Activated CD4-positive, alpha-beta T cell treated with anti-CD3 and anti-CD28 coated beads for 36 hours (primary cell): ENCODE measurements around the gene KCTD2. TPM values are rescaled to one million over a fixed set of nuclear protein-coding genes. Genes with fewer than 3 reads are reported as not detected.
"Not testable (repeated sequence)": the region's sequence is repeated elsewhere in the genome, so short reads cannot be mapped to it uniquely, and the experiment has no call there.

Experiments used
- ATAC-seq: fragments of 200-7000 bp; cut with Tn5 transposase; one replicate; pipeline ENCODE4 v1.10.0; 2021; ENCODE audit warnings: mild to moderate bottlenecking, moderate library complexity
- CTCF ChIA-PET: fragments of 350-600 bp; sonication (Branson Sonifier 250); formaldehyde crosslinking; loops from one replicate; lab custom pipeline; 2021; ENCODE audit warnings: antibody characterized with exemption; lab: Charles Lee
- POLR2A ChIA-PET: fragments of 350-600 bp; sonication (Branson Sonifier 250); formaldehyde crosslinking; loops from one replicate; lab custom pipeline; 2021; ENCODE audit warnings: antibody characterized with exemption, inconsistent platforms; lab: Charles Lee
- DNase-seq: peaks from one replicate; pipeline ENCODE4 v3.0.0-alpha.2; 2020
- H3K27ac Mint-ChIP-seq: one replicate; pipeline ENCODE4 v1.8.0; 2021; ENCODE audit warnings: mixed read lengths
- H3K27me3 Mint-ChIP-seq: one replicate; pipeline ENCODE4 v1.8.0; 2021; ENCODE audit warnings: mixed read lengths
- H3K36me3 Mint-ChIP-seq: one replicate; pipeline ENCODE4 v1.8.0; 2021; ENCODE audit warnings: low read depth, mixed read lengths
- H3K4me1 Mint-ChIP-seq: one replicate; pipeline ENCODE4 v1.8.0; 2021; ENCODE audit warnings: mixed read lengths
- H3K4me3 Mint-ChIP-seq: one replicate; pipeline ENCODE4 v1.8.0; 2021; ENCODE audit warnings: mild to moderate bottlenecking, moderate library complexity, mixed read lengths
- H3K9me3 Mint-ChIP-seq: one replicate; pipeline ENCODE4 v1.8.0; 2021; ENCODE audit warnings: low read depth, mixed read lengths
- intact Hi-C, 2 experiments: fragments of 100-400 bp; cut with DNase I in 1 of 2; cut with micrococcal nuclease in 1 of 2; formaldehyde crosslinking; loops; one replicate each; pipeline versions ENCODE4 v1.14.2 to v1.15.1; 2022 to 2024; cut with DNase I, micrococcal nuclease
- total RNA-seq, 2 experiments: library from RNA; stranded (reverse); gene quantifications; one replicate each; pipeline ENCODE4 v1.2.3, GENCODE V29; 2021

Gene KCTD2, protein sequence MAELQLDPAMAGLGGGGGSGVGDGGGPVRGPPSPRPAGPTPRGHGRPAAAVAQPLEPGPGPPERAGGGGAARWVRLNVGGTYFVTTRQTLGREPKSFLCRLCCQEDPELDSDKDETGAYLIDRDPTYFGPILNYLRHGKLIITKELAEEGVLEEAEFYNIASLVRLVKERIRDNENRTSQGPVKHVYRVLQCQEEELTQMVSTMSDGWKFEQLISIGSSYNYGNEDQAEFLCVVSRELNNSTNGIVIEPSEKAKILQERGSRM
- total RNA-seq: 10 to 100 TPM; 15.3 to 16.7 TPM

DNA sequence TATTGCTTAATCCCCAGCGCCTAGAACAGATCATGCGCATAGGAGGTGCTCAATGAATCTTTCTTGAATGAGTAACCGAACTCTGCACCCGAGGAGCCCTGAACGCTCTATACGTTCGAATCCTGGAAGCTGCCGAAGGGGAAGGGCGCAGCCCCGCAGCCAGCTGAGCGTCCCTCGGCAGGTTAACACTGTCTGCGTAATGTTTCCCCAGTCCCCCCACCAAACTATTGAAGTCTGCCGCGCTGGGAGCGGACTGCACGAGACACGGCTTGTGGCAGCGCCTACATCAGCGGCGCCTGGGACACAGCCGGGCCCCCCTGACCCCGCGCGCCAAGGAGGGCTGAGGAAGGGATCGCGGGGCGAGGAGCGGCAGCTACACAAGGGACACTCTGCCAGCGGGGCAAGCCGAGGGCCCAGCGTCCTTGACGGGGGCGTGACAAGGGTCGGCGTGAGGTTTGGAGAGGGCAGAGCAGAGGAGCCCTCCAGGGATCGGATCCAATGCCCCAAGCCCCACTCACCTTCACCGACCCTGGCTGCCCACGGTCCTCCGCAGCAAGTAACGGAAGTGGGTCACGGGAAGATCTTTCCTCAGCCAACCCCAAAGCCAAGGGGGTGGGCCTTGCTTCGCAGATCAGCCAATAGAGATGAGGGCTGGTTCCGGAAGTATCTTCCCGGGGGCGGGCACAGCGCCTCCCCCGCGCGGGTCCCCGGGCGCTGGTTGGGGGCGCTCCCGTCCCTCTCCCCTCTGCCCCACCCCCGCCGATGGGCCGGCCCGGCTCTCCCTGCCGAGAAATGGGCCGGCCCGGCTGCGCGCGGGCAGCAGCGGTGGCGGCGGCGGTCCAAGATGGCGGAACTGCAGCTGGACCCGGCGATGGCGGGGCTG is at the start of gene KCTD2, which contains the start of gene ATP5PD:
Gene KCTD2 (plus strand): TSS at position 819 of the 883 bp plus-strand sequence. CDS start 26 bp downstream, at position 845.
Gene ATP5PD (minus strand): TSS at position 563 of the 883 bp plus-strand sequence. CDS start 4,319 bp downstream, outside the sequence.
- H3K4me1 Mint-ChIP-seq: peaks cover 37% of the 10 kb centered on the region
- H3K27me3 Mint-ChIP-seq: no peaks in the 10 kb centered on the region
- DNase-seq (peak; percentile 97), ATAC-seq (peak; percentile 95)
- ChIA-PET POLR2A (interaction anchor here (0.8 to 1.0 kb wide), 3 partner anchors 12 to 291 kb away, joined by 3 to 6 read pairs (median 3); no protein-coding TSS in a partner anchor), CTCF (interaction anchor here (0.6 to 3.7 kb wide), 3 partner anchors 14 to 361 kb away, joined by 3 to 20 read pairs (median 3); no protein-coding TSS in a partner anchor)
- H3K4me3 Mint-ChIP-seq: peak within 1 kb of the TSS; percentile 99
- intact Hi-C loops: loop anchor here (1.0 to 5.0 kb wide), 13 partner anchors 11 to 298 kb away; partner anchors contain the start of genes CDR2L (in 2 of the 2), NUP85 (in 2 of the 2), JPT1 (in 1 of the 2) and MRPL58 (in 1 of the 2)
- no peaks in the 10 kb centered on the region for H3K9me3 Mint-ChIP-seq
- H3K27ac Mint-ChIP-seq: peak within 1 kb of the TSS; percentile 94
- peaks cover 17% of the 10 kb centered on the region for H3K36me3 Mint-ChIP-seq

DNA sequence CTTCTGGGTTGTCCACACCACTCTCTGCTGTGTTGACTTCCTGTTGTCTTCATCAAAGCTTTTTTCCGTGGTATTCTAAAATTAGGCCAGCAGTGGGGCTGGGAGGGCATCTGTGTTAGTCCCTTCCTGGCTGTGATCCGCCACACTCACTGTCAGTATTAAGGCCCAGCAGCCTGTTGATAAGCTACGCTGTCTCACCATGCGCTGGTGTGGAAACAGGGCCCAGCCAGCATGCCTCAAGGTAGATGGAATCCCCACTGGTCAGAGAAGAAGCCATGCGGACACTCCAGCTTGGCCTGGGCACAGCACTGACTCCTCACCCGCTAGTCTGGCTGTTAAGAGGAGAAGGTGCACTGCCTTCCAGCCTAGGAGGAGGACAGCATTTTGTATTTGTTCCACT is 48.2 kb upstream of the KCTD2 start:
- POLR2A ChIA-PET: no interaction called here
- DNase-seq: no peak
- H3K4me1 Mint-ChIP-seq: peaks cover 6% of the 10 kb centered on the region
- intact Hi-C loops: no loop called here
- no peaks in the 10 kb centered on the region for H3K27me3 Mint-ChIP-seq
- no peak overlapping the region for H3K4me3 Mint-ChIP-seq
- H3K27ac Mint-ChIP-seq: no peak overlapping the region
- ATAC-seq: no peak
- H3K9me3 Mint-ChIP-seq: no peaks in the 10 kb centered on the region
- CTCF ChIA-PET: interaction anchor here (0.6 to 1.4 kb wide), 3 partner anchors 14 to 60 kb away, joined by 3 to 6 read pairs (median 4); partner anchors contain the start of gene MRPL58
- H3K36me3 Mint-ChIP-seq: no peaks in the 10 kb centered on the region

DNA sequence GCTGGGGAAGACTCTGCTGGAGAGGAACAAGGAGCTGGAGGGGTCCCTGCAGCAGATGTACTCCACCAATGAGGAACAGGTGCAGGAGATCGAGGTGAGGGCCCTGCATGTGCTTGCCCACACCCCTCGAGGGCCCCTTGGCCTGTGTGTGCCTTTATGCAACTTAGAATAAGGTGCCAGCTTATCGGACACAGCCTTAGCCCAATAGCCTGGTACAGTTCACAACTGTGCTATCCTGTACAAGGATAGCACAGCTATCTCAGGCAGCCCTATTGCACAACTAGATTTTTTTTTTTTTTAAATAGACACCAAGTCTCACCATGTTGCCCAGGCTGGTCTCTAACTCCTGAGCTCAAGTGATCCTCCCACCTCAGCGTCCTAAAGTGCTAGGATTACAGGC is 47.5 kb upstream of the KCTD2 start:
- H3K27ac Mint-ChIP-seq: no peak overlapping the region
- H3K9me3 Mint-ChIP-seq: no peaks in the 10 kb centered on the region
- DNase-seq (no peak), ATAC-seq (no peak)
- H3K36me3 Mint-ChIP-seq: no peaks in the 10 kb centered on the region
- H3K4me3 Mint-ChIP-seq: no peak overlapping the region
- intact Hi-C loops: no loop called here
- ChIA-PET POLR2A (no interaction called here), CTCF (interaction anchor here (1.2 to 1.4 kb wide), 2 partner anchors 13 to 38 kb away, joined by 3 to 6 read pairs; partner anchors contain the start of gene MRPL58)
- H3K27me3 Mint-ChIP-seq: no peaks in the 10 kb centered on the region
- H3K4me1 Mint-ChIP-seq: peaks cover 6% of the 10 kb centered on the region

DNA sequence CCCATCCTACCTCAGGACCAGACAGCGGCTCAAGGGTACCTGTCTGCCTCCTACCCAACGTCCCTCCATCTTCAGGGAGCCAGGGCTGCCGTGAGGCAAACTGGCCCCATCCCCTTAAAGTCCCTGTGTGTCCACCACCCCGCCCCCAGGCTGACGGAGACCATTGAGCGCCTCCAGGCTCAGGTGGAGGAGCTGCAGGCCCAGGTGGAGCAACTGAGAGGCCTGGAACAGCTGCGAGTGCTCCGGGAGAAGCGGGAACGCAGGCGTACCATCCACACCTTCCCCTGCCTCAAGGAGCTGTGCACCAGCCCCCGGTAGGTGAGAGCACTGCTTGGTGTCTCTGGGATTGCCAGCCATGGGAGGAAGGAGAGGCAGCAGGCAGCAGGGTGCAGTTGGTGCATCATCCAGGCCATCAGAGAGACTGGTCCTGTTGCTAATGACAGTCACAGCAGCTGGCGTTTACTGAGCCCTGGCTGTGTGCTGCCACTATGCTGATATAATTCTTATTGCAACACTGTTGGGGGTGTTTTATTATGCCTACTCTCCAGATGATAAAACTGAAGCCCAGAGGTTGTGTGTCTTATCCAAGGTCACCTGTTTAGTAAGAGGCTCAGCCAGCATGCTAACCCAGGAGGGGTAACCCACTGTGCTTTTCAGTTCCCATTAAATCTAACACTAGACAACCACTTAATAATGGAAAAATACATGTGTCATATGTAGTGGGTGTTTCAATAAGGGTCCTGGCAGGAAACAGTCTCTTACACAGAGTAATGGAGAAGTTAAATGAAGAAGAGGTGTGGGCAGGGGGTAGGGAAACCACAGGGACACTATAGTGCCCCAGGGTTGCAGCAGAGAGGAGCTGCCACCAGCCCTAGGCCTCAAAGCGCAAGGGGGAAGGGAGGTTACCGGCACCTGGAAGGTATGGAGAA is 44.8 kb upstream of the KCTD2 start:
- no peaks in the 10 kb centered on the region for H3K9me3 Mint-ChIP-seq
- peaks cover 6% of the 10 kb centered on the region for H3K4me1 Mint-ChIP-seq
- CTCF ChIA-PET: interaction anchor here (0.6 kb wide), 1 partner anchor 181 kb away, joined by 3 read pairs; no protein-coding TSS in a partner anchor
- H3K36me3 Mint-ChIP-seq: no peaks in the 10 kb centered on the region
- intact Hi-C loops: no loop called here
- POLR2A ChIA-PET: no interaction called here
- H3K27me3 Mint-ChIP-seq: no peaks in the 10 kb centered on the region
- DNase-seq (no peak), ATAC-seq (no peak)
- H3K27ac Mint-ChIP-seq: no peak overlapping the region
- H3K4me3 Mint-ChIP-seq: no peak overlapping the region

DNA sequence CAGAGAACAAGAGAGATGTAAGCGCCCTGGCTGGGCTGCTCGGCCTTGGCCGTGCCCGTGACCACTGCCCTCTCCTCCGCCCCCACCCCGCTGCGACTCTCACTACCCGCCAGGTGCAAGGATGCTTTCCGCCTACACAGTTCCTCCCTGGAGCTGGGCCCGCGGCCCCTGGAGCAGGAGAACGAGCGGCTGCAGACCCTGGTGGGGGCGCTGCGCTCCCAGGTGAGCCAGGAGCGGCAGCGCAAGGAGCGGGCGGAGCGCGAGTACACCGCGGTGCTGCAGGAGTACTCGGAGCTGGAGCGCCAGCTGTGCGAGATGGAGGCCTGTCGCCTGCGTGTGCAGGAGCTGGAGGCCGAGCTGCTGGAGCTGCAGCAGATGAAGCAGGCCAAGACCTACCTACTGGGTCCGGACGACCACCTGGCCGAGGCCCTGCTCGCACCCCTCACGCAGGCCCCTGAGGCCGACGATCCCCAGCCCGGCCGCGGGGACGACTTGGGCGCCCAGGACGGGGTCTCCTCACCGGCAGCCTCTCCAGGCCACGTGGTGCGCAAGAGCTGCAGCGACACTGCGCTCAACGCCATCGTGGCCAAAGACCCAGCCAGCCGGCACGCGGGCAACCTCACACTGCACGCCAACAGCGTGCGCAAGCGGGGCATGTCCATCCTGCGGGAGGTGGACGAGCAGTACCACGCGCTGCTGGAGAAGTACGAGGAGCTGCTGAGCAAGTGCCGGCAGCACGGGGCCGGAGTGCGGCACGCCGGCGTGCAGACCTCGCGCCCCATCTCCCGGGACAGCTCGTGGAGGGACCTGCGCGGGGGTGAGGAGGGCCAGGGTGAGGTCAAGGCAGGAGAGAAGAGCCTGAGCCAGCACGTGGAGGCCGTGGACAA is 43.7 kb upstream of the KCTD2 start:
- H3K27ac Mint-ChIP-seq: no peak overlapping the region
- no peak for DNase-seq
- intact Hi-C loops: no loop called here
- no peak for ATAC-seq
- H3K27me3 Mint-ChIP-seq: no peaks in the 10 kb centered on the region
- ChIA-PET CTCF (no interaction called here), POLR2A (interaction anchor here (0.5 kb wide), 1 partner anchor 33 kb away, joined by 3 read pairs; no protein-coding TSS in a partner anchor)
- H3K4me3 Mint-ChIP-seq: no peak overlapping the region
- H3K4me1 Mint-ChIP-seq: peaks cover 5% of the 10 kb centered on the region
- no peaks in the 10 kb centered on the region for H3K9me3 Mint-ChIP-seq
- no peaks in the 10 kb centered on the region for H3K36me3 Mint-ChIP-seq

DNA sequence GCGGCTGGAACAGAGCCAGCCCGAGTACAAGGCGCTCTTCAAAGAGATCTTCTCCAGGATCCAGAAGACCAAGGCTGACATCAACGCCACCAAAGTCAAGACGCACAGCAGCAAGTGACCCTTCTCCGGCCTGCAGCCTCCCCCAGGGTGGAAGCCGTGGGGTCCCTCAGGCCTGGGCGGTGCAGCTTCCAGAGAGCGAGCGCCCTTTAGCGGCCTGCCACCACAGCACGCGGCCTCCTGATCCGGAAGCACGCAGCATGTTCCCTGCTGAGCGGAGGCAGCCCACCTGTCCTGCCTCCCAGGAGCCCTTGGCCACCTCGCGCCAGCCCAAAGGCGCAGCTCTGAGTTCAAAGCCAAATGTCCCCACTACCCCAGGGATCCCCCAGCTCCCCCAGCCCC is 43.1 kb upstream of the KCTD2 start:
- ChIA-PET POLR2A (no interaction called here), CTCF (no interaction called here)
- DNase-seq: no peak
- intact Hi-C loops: no loop called here
- no peaks in the 10 kb centered on the region for H3K36me3 Mint-ChIP-seq
- no peaks in the 10 kb centered on the region for H3K27me3 Mint-ChIP-seq
- no peaks in the 10 kb centered on the region for H3K9me3 Mint-ChIP-seq
- H3K27ac Mint-ChIP-seq: no peak overlapping the region
- H3K4me1 Mint-ChIP-seq: peaks cover 3% of the 10 kb centered on the region
- ATAC-seq: no peak
- no peak overlapping the region for H3K4me3 Mint-ChIP-seq

GRCh38 chr17:75004371-75004770 is 42.7 kb upstream of the KCTD2 start:
- Mint-ChIP-seq H3K4me1 (peaks cover 3% of the 10 kb centered on the region), H3K9me3 (no peaks in the 10 kb centered on the region), H3K27me3 (no peaks in the 10 kb centered on the region), H3K36me3 (no peaks in the 10 kb centered on the region), H3K27ac (no peak overlapping the region), H3K4me3 (no peak overlapping the region)
- intact Hi-C loops: no loop called here
- CTCF ChIA-PET: no interaction called here
- DNase-seq: no peak
- ATAC-seq: no peak
- POLR2A ChIA-PET: no interaction called here

DNA sequence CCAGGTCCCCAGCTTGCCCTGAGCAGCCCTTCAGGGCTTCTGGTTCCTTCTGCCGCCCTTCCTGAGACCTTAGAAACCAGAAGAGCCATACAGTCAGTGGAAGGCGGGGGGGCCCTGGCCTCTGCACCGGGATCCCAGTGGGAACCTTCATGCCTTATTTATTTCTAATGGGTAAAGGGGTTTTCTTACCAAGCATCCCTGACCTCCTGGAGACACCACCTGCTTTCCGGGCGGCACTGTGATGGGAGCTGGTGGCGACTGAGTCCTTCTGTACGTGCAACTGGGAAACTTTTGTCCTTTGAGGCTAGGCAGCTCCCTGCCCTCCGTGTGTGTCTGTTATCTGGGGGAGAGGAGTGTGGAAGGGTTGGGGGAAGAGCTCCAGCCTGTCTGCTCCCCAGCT is 41.7 kb upstream of the KCTD2 start:
- ChIA-PET CTCF (interaction anchor here (2.1 kb wide), 1 partner anchor 44 kb away, joined by 15 read pairs; no protein-coding TSS in a partner anchor), POLR2A (no interaction called here)
- peaks cover 3% of the 10 kb centered on the region for H3K4me1 Mint-ChIP-seq
- ATAC-seq (no peak), DNase-seq (no peak)
- H3K36me3 Mint-ChIP-seq: no peaks in the 10 kb centered on the region
- H3K9me3 Mint-ChIP-seq: no peaks in the 10 kb centered on the region
- no peaks in the 10 kb centered on the region for H3K27me3 Mint-ChIP-seq
- intact Hi-C loops: no loop called here
- no peak overlapping the region for H3K4me3 Mint-ChIP-seq
- no peak overlapping the region for H3K27ac Mint-ChIP-seq

- ATAC-seq, H3K27ac Mint-ChIP-seq, POLR2A ChIA-PET, H3K9me3 Mint-ChIP-seq, H3K4me1 Mint-ChIP-seq, H3K4me3 Mint-ChIP-seq, H3K36me3 Mint-ChIP-seq, DNase-seq, H3K27me3 Mint-ChIP-seq: not testable (repeated sequence)
- intact Hi-C loops: loop anchor here in 1 of 2 experiments (1.0 kb wide), 1 partner anchor 45 kb away; no protein-coding TSS in a partner anchor
- CTCF ChIA-PET: interaction anchor here (0.9 to 2.1 kb wide), 2 partner anchors 30 to 45 kb away, joined by 3 to 15 read pairs; no protein-coding TSS in a partner anchor
These were observed 40.9 kb upstream of the KCTD2 start for GRCh38 chr17:75006084-75006483.

GRCh38 chr17:75006653-75007052 is 40.4 kb upstream of the KCTD2 start:
- H3K4me1 Mint-ChIP-seq: peaks cover 12% of the 10 kb centered on the region
- ChIA-PET POLR2A (no interaction called here), CTCF (interaction anchor here (0.9 to 2.1 kb wide), 2 partner anchors 30 to 45 kb away, joined by 3 to 15 read pairs; no protein-coding TSS in a partner anchor)
- no peaks in the 10 kb centered on the region for H3K9me3 Mint-ChIP-seq
- no peak for DNase-seq
- ATAC-seq: no peak
- intact Hi-C loops: loop anchor here in 1 of 2 experiments (1.0 kb wide), 1 partner anchor 45 kb away; no protein-coding TSS in a partner anchor
- H3K27ac Mint-ChIP-seq: no peak overlapping the region
- no peak overlapping the region for H3K4me3 Mint-ChIP-seq
- H3K27me3 Mint-ChIP-seq: no peaks in the 10 kb centered on the region
- no peaks in the 10 kb centered on the region for H3K36me3 Mint-ChIP-seq
